Measurements from ENCODE around the gene TCERG1L. TPM values are rescaled to one million over a fixed set of nuclear protein-coding genes. Genes with fewer than 3 reads are reported as not detected.

TCERG1L gene
- total and polyA plus RNA-seq, 9 of the 15 experiments (the other 6 are each of a cell fraction or from before 2014, with no cell fraction given), result not detected

DNA sequence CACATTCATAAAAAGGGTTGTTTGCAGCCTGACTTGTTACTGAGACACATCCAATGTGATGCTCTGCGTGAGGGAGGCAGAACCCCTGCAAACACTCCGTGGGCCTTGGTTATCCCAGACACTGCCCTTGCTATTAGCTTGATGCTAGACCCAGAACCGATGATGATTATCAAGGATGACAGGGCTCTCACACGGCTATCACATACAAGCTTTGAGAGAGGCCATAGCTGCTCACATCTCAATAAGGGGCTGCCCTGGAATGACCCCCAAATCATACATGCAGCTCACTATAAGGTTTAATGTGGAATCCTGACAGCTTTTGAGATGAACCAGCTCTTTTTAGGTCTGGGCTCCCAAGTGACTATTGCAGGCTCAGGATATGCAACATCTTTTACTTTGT is 44.4 kb upstream of the TCERG1L start:
- TF ChIP-seq CBFA2T3 (IDR thresholded peaks at IDR 0.05) (no peak), TARDBP (IDR thresholded peaks at IDR 0.05) (no peak), MTA1 (IDR thresholded peaks at IDR 0.05; ENCODE audit: borderline replicate concordance) (no peak), ZNF644 (tag; IDR thresholded peaks at IDR 0.05; ENCODE audit: low read depth) (no peak), SMARCC2 (IDR thresholded peaks at IDR 0.05; ENCODE audit: low read depth) (no peak)
- H2AFZ ChIP-seq (ENCODE audit: low read depth, low read length), result no peak overlapping the region
- DNase-seq (ENCODE audit: extremely low read depth in 1 of 4, low spot score in 3 of 4) (no peak), FAIRE-seq (no peak), ATAC-seq (no peak)
- POLR2A ChIA-PET, result no interaction called here
- H3K9me1 ChIP-seq (ENCODE audit: control insufficient read depth, insufficient read depth, low read length), result no peaks in the 10 kb centered on the region
- no peaks in the 10 kb centered on the region for H3K9me3 ChIP-seq (replicated peaks; ENCODE audit: control insufficient read depth, insufficient read depth, low read depth, low read length)
- WGBS (ENCODE audit: insufficient coverage, low coverage, missing lambda C conversion rate), result 0% methylated on average over 4 of the region's 4 CpGs
- H4K20me1 ChIP-seq (replicated peaks; ENCODE audit: control insufficient read depth, insufficient read depth, low read length), result no peaks in the 10 kb centered on the region
- CTCF ChIA-PET (ENCODE audit: low intra/inter-chr PET ratio), result no interaction called here
- no peak overlapping the region for H3K9ac ChIP-seq (ENCODE audit: insufficient read depth in 1 of 2, low read depth in 2 of 2, low read length in 2 of 2)
- H3K4me1 ChIP-seq (replicated peaks in 1 of 2; ENCODE audit: control insufficient read depth in 2 of 2, insufficient read depth in 2 of 2, low read length in 2 of 2), result no peaks in the 10 kb centered on the region; a peak in 1 of 5 replicates
- H3K4me3 ChIP-seq, result no peak overlapping the region
- H3K4me2 ChIP-seq (ENCODE audit: insufficient read depth, low read length), result no peak overlapping the region
- no peaks in the 10 kb centered on the region for H3K27me3 ChIP-seq (ENCODE audit: control insufficient read depth in 2 of 2, insufficient read depth in 2 of 2, low read length in 2 of 2)
- intact Hi-C loops (cut with micrococcal nuclease), result no loop called here
- no TSS peak for BruUV-seq (replicated peaks)
- no peak overlapping the region for H3K27ac ChIP-seq (ENCODE audit: extremely low read depth, low read depth, low read length)
- H3K36me3 ChIP-seq (ENCODE audit: control insufficient read depth, insufficient read depth, low read length), result no peaks in the 10 kb centered on the region
- in situ Hi-C loops (cut with MboI), result no loop called here
- no peaks in the 10 kb centered on the region for H3K79me2 ChIP-seq (ENCODE audit: control insufficient read depth, insufficient read depth, low read length)

DNA sequence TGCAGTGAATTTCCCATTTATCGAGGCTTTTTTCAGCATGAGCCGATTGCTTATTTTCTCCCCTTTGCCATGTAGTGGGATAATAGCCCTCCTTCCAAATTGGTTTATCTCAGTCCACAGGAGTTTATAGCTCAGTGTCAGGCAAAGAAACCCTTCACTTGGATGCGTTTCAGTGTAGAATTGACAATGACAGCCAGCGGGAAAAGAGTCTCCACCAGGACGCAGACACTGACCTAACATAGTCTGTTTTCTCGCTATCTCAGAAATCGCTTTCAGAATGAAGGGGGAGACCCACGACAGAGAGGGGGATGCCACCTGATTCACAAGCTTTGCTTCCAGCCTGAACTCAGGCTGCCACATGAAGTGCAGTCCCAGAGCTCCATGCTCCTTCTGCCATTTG is 43.5 kb upstream of the TCERG1L start:
- Histone ChIP-seq H3K36me3 (ENCODE audit: control insufficient read depth, insufficient read depth, low read length) (no peaks in the 10 kb centered on the region), H3K79me2 (ENCODE audit: control insufficient read depth, insufficient read depth, low read length) (no peaks in the 10 kb centered on the region), H3K27me3 (ENCODE audit: control insufficient read depth in 2 of 2, insufficient read depth in 2 of 2, low read length in 2 of 2) (no peaks in the 10 kb centered on the region), H3K4me3 (no peak overlapping the region), H4K20me1 (replicated peaks; ENCODE audit: control insufficient read depth, insufficient read depth, low read length) (no peaks in the 10 kb centered on the region), H3K9ac (ENCODE audit: insufficient read depth in 1 of 2, low read depth in 2 of 2, low read length in 2 of 2) (no peak overlapping the region), H3K9me3 (replicated peaks; ENCODE audit: control insufficient read depth, insufficient read depth, low read depth, low read length) (no peaks in the 10 kb centered on the region), H3K4me2 (ENCODE audit: insufficient read depth, low read length) (no peak overlapping the region), H3K27ac (ENCODE audit: extremely low read depth, low read depth, low read length) (no peak overlapping the region), H3K4me1 (replicated peaks in 1 of 2; ENCODE audit: control insufficient read depth in 2 of 2, insufficient read depth in 2 of 2, low read length in 2 of 2) (no peaks in the 10 kb centered on the region; a peak in 1 of 5 replicates), H2AFZ (ENCODE audit: low read depth, low read length) (no peak overlapping the region), H3K9me1 (ENCODE audit: control insufficient read depth, insufficient read depth, low read length) (no peaks in the 10 kb centered on the region)
- ATAC-seq, result no peak
- TF ChIP-seq POLR3G (IDR thresholded peaks at IDR 0.05; ENCODE audit: extremely low read depth, insufficient read length, insufficient replicate concordance), result no peak
- no peak for TF ChIP-seq MEIS2 (IDR thresholded peaks at IDR 0.05; ENCODE audit: partially characterized antibody)
- no peak for TF ChIP-seq SMARCB1 (IDR thresholded peaks at IDR 0.05; ENCODE audit: insufficient read length, low read depth)
- no peak for TF ChIP-seq NBN (IDR thresholded peaks at IDR 0.05; ENCODE audit: low read depth)
- TF ChIP-seq RBM22 (IDR thresholded peaks at IDR 0.05; ENCODE audit: low read depth, low read length, poor library complexity, severe bottlenecking), result no peak
- no peak for TF ChIP-seq ZNF445 (CRISPR knock-in tag; IDR thresholded peaks at IDR 0.05; ENCODE audit: low read depth)
- TF ChIP-seq ZNF75A (CRISPR knock-in tag; IDR thresholded peaks at IDR 0.05), result no peak
- no peak for TF ChIP-seq ZNF830 (CRISPR knock-in tag; IDR thresholded peaks at IDR 0.05)
- TF ChIP-seq ZNF239 (CRISPR knock-in tag; IDR thresholded peaks at IDR 0.05), result no peak
- intact Hi-C loops (cut with micrococcal nuclease), result no loop called here
- in situ Hi-C loops (cut with MboI), result no loop called here
- no peak for DNase-seq (ENCODE audit: extremely low read depth in 1 of 4, low spot score in 3 of 4)
- BruUV-seq (replicated peaks), result no TSS peak
- WGBS (ENCODE audit: insufficient coverage, low coverage, missing lambda C conversion rate), result 0% methylated on average over 7 of the region's 8 CpGs
- no peak for FAIRE-seq
- ChIA-PET CTCF (ENCODE audit: low intra/inter-chr PET ratio) (no interaction called here), POLR2A (no interaction called here)
